HG03196 (cell line): ENCODE data around the gene C3orf62.

ENCODE experiments used
- ATAC-seq: cut with Tn5 transposase; IDR thresholded peaks from one replicate; pipeline ENCODE4 v1.9.1; 2021; ENCODE audit not compliant: unreplicated experiment

The C3orf62 gene

DNA sequence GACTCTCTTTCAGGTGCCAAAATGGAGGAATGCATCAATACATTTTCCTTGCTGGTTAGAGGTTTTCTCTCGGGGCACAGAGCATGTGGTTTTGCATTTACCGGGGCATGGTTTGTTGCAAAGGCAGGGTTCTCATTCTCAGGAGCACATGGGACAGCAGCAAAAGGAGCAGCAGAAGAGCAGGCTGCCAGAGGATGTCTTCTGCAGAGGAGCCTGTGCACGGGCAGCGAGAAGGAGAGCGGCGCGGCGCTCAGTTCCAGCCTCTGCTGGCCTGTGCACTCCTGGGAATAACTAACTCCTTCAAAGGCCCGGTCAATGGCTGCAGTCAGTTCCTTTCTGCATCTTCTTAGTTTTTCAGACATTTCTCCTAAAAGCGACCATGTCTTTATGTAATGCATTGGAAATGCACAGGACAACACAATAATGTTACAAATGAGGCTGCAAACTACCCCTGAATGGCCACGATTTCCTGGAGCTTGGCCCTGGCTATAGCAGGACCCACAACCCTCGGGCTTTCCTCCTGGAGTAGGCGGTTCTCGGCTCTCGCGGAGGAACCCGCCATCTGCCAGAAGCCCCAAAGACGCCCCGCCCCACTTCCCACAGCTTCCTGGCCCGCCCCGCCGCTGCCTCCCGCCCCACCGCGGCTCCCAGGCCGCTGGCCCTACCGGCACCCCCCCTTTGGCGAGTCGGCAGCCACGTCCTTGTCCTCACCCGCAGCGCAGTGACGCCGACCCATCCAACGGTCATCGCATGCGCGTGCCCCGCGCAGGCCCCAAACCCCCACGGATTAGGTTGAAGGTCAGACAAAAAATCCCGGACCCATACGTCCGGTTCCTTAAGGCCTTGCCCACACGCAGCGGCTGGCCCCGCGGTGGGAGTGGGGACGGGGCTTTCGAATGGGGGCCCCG lies at the start of gene C3orf62:
C3orf62 (minus strand) TSS at position 758 of the 908 bp plus-strand sequence; CDS start at position 398, 360 bp downstream.
- no peak for ATAC-seq

DNA sequence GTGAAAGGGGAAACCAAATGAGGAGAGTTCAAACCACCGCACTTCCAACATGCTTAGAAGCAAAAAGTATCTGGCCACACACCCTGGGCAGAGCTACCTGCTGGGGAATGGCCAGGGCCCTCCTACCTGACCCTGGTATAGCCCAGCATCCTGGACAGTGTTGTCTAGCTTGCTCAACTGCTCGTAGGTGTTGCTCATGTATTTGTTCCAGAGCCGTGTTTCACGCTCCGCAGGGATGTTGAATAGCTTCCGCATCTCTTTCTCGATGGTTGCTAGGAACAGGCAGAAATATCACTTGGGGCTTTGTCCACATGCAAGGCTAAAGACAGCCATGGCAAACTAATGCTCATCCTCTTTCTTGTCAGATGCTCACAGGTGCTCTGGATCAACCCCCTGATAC lies 47.7 kb upstream of the C3orf62 start:
- no peak for ATAC-seq

GRCh38 chr3:49316696-49317457 lies 39.8 kb upstream of the C3orf62 start:
- ATAC-seq = no peak

DNA sequence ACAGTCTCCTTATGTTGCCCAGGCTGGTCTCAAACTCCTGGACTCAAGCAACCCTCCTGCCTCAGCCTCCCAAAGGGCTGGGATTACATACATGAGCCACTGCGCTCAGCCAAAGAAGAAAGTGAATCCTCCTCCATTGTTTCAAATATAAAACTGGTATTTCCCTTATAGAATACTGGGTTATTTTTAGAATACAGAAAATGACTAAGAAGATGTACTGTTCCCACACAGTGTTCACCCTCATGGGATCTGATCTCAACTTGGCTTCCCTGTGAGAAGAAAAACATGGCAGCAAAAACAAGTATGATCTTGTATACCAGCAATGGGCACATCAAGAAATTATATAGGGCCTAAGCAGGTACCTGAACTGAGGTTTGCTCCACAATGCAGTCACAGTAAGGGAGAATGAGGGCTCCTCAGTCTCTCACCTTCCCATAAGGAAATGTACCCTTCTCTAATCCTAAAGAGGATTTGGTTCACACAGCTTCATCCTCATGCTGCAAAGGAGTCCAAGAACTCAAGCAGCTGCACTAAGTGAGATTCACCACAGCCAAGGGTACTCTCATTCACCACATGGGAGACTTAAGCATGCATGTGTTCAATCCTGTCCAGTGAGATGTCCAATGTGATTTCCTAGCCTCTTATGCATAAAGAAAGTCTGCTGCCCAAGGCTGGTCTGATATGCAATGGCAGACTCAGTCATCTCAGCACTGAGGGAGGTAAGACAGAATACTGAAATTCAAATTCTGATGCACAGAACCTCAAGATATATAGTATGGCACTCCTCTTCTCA lies 37.1 kb upstream of the C3orf62 start:
- ATAC-seq = no peak

GRCh38 chr3:49311283-49311682 lies 34.3 kb upstream of the C3orf62 start:
- ATAC-seq = no peak

GRCh38 chr3:49310677-49311076 lies 33.6 kb upstream of the C3orf62 start:
- no peak for ATAC-seq

DNA sequence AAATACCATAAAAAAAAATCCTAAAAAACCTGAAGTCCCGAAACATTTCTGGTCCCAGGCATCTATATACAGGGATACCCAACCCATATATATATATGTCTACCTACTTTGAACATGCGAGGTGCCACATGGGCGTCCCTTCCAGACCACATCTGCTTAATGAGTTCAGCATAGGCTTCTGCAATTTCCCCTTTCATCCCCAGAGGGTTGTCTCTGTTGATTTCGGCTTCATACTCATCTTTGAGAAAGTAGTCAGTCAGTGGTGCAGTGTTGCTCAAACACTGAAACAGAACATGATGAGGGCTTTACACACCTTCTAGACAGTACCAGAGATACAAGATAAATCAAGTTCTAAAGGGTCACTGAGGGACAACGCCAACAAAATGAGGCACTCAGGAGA lies 28.6 kb upstream of the C3orf62 start:
- ATAC-seq = no peak

- ATAC-seq = no peak
Observed at GRCh38 chr3:49302613-49303012, 25.6 kb upstream of the C3orf62 start.

DNA sequence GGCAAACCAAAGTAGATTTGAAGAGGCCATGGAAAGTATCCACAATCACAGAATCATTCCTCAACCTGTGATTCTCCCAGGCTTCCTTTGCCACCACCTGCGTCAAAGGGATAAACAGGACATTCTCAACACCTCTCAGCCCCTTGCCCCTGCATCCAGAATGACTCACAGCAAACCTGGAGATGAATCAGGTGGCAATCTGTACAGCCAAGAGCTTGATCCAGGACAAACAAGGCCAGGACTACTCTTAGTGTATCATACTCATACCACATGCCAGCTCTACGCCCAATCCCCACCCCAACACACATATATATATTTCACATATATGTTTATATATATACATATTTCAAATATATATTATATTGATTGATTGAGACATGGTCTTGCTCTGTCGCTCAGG lies 23.6 kb upstream of the C3orf62 start:
- no peak for ATAC-seq

- no peak for ATAC-seq
Observed at GRCh38 chr3:49298511-49298910, 21.5 kb upstream of the C3orf62 start.

GRCh38 chr3:49296781-49297411 lies 19.9 kb upstream of the C3orf62 start:
- no peak for ATAC-seq

- ATAC-seq = no peak
Observed at GRCh38 chr3:49295489-49296058, 18.5 kb upstream of the C3orf62 start.

GRCh38 chr3:49294343-49294742 lies 17.3 kb upstream of the C3orf62 start:
- no peak for ATAC-seq

DNA sequence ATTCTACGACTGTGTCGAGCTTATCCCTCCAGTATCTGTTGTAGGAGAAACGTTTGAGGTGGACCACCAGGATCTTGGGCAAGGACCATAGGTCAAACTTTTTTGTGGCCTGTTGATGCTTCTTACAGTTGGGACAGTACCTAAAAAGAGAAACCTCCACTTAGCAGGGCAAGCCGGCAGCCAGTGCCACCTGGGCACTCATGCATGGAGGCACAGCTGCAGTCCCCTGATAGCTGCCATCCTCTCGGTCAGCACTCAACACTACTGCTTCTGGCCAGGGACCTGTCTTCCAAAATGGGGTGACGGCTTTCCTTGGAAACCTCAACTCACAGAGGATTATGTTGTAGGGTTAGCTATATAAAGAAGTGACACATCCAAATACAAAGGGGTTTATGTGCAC lies 7.0 kb upstream of the C3orf62 start:
- no peak for ATAC-seq

DNA sequence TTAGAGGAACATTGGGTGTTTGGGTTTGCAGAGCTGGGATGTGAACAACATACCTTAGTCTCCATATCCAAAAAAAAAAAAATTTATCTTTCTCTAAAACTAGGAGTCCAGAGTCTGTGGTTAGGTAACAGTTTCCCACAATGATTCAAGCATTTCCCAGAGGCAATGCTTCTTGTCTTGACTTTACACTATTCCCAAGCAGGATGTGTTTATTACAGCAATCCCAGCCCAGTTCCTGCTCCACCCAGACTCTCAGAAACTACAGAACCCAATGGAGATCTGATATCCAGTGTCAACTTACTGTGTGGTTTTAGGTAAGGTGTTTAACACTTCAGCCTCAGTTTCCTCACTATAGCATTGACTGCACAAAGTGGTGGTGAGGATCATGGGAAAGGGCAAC lies 2.3 kb upstream of the C3orf62 start:
- no peak for ATAC-seq

- no peak for ATAC-seq
Observed at GRCh38 chr3:49278548-49278947, 1.5 kb upstream of the C3orf62 start.

- no peak for ATAC-seq
Observed at GRCh38 chr3:49277383-49277775, 347 bp upstream of the C3orf62 start.

- no peak for ATAC-seq
Observed at GRCh38 chr3:49273825-49274532, 3.1 kb downstream of the C3orf62 start.

GRCh38 chr3:49271047-49271446 lies 6.0 kb downstream of the C3orf62 start:
- ATAC-seq = no peak

GRCh38 chr3:49270156-49270500 lies 6.9 kb downstream of the C3orf62 start:
- ATAC-seq = no peak
